ENCODE measurements around the gene CACNB2.

The CACNB2 gene

DNA sequence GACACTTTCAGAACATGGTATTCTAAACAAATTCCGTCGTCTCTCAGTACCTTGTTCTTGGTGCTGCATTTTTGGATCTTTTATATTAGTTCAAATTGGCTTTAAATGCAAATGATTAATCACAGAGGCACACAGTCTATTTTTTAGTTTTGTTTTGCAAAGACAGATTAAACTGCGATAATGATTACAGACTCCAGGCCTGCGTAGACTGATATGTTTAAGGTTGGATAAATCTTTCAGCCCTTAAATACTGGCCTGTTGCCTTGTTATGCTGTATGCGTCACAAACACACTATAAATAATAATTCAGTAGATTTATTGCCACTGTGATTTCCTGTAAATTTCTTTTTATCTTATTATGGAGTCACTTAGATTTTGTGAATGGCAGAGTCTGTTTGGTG lies 19.3 kb downstream of the CACNB2 start:
- Mint-ChIP-seq H3K36me3 (ENCODE audit: low read depth) (peaks cover 12% of the 10 kb centered on the region), H3K4me3 (no peak overlapping the region), H3K9me3 (no peaks in the 10 kb centered on the region), H3K4me1 (peaks cover 7% of the 10 kb centered on the region), H3K27me3 (ENCODE audit: low read depth, poor library complexity) (no peaks in the 10 kb centered on the region), H3K27ac (no peak overlapping the region)
- TF ChIP-seq, protein P1, sequence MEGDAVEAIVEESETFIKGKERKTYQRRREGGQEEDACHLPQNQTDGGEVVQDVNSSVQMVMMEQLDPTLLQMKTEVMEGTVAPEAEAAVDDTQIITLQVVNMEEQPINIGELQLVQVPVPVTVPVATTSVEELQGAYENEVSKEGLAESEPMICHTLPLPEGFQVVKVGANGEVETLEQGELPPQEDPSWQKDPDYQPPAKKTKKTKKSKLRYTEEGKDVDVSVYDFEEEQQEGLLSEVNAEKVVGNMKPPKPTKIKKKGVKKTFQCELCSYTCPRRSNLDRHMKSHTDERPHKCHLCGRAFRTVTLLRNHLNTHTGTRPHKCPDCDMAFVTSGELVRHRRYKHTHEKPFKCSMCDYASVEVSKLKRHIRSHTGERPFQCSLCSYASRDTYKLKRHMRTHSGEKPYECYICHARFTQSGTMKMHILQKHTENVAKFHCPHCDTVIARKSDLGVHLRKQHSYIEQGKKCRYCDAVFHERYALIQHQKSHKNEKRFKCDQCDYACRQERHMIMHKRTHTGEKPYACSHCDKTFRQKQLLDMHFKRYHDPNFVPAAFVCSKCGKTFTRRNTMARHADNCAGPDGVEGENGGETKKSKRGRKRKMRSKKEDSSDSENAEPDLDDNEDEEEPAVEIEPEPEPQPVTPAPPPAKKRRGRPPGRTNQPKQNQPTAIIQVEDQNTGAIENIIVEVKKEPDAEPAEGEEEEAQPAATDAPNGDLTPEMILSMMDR (IDR thresholded peaks at IDR 0.05): no peak
- no peak for DNase-seq

DNA sequence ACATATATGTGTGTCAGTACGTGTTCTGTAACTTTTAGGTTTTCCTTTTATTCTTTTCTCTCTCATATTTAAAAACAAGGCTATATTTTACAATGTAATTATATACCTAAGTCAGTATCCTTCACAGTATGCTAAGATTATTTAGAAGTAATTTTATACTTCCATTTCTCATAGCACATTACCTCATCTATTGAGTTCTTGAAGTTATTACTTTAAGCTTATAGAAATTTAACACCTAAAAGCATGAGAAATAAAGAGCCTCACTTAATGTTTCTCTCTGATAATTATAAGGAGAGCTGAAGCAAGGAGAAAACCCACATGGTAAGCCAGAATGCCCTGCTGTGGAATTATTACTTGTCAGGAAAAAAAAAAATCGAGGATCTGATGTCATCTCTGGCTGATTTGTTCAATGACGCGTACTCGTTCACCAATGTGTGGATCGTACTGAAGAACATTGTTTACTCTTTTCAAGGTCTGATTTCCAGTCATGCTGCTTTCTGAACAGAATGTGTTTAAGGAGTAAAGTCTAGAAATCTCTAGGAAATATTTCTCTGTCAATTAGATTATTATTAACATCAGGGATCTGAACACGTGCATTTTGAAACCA lies 21.9 kb downstream of the CACNB2 start:
- peaks cover 5% of the 10 kb centered on the region for H3K36me3 Mint-ChIP-seq (ENCODE audit: low read depth)

DNA sequence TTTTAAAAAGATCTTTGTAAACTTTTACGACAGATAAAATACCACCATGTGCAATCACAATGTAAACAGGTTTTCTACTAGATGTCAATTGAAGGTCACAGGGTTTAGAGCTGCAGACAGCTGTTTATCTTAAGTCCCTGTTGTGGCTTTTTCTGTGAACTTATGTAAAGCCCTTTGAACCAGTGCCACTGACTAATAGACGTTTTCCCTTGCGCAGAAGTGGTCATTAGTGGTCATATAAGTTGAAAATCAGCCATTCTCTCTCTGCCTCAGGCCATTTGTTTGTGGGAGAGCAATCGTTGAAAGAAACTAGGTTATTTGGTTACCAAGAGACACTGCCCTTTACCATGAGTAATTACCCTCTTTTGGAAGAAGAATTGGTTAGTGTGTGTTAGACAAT lies 23.9 kb downstream of the CACNB2 start:
- H3K4me3 Mint-ChIP-seq: no peak overlapping the region
- H3K27me3 Mint-ChIP-seq (ENCODE audit: low read depth, poor library complexity): peaks cover 3% of the 10 kb centered on the region
- no peak for DNase-seq
- H3K27ac Mint-ChIP-seq: no peak overlapping the region
- H3K36me3 Mint-ChIP-seq (ENCODE audit: low read depth): peaks cover 5% of the 10 kb centered on the region
- H3K4me1 Mint-ChIP-seq: peaks cover 7% of the 10 kb centered on the region
- TF ChIP-seq, protein P1 (IDR thresholded peaks at IDR 0.05): no peak
- no peaks in the 10 kb centered on the region for H3K9me3 Mint-ChIP-seq

More for the DNA sequence above, 21.9 kb downstream of the CACNB2 start:
- TF ChIP-seq, protein P1 (IDR thresholded peaks at IDR 0.05): no peak
- Mint-ChIP-seq H3K27ac (no peak overlapping the region), H3K27me3 (ENCODE audit: low read depth, poor library complexity) (peaks cover 3% of the 10 kb centered on the region), H3K9me3 (no peaks in the 10 kb centered on the region), H3K4me3 (no peak overlapping the region), H3K4me1 (peaks cover 7% of the 10 kb centered on the region)
- DNase-seq: no peak

GRCh38 chr10:18164748-18165361 lies 24.6 kb downstream of the CACNB2 start:
- Mint-ChIP-seq H3K27ac (no peak overlapping the region), H3K4me1 (peaks cover 7% of the 10 kb centered on the region), H3K36me3 (ENCODE audit: low read depth) (peaks cover 5% of the 10 kb centered on the region), H3K4me3 (no peak overlapping the region), H3K27me3 (ENCODE audit: low read depth, poor library complexity) (peaks cover 3% of the 10 kb centered on the region), H3K9me3 (no peaks in the 10 kb centered on the region)
- TF ChIP-seq, protein P1 (IDR thresholded peaks at IDR 0.05): no peak
- DNase-seq: no peak

- Mint-ChIP-seq H3K27ac (no peak overlapping the region), H3K4me1 (peaks cover 18% of the 10 kb centered on the region), H3K27me3 (ENCODE audit: low read depth, poor library complexity) (peaks cover 4% of the 10 kb centered on the region), H3K4me3 (no peak overlapping the region), H3K36me3 (ENCODE audit: low read depth) (peaks cover 10% of the 10 kb centered on the region), H3K9me3 (no peaks in the 10 kb centered on the region)
- DNase-seq: no peak
- TF ChIP-seq, protein P1 (IDR thresholded peaks at IDR 0.05): no peak
Measured at GRCh38 chr10:18178854-18179483, 38.7 kb downstream of the CACNB2 start.
